Panc1 (cell line): ENCODE measurements around the gene OR5AU1.

Source experiments
- CTCF ChIP-seq: fragments of 450-650 bp; IDR thresholded peaks from 2 replicates; pipeline ENCODE4 v1.5.1; 2017; ENCODE audit warnings: mild to moderate bottlenecking
- POLR2AphosphoS5 ChIP-seq: IDR thresholded peaks from 2 replicates; pipeline ENCODE4 v1.6.1; 2012; ENCODE audit warnings: mild to moderate bottlenecking, low read depth, low read length, moderate library complexity
- REST ChIP-seq, 2 experiments: IDR thresholded peaks; 2 replicates each; pipeline ENCODE4 v1.6.1; 2011 to 2012; ENCODE audit warnings: low read depth in 2 of 2, control low read depth in 1 of 2, low read length in 1 of 2, mild to moderate bottlenecking in 1 of 2, moderate library complexity in 1 of 2; ENCODE audit not compliant: insufficient read depth in 1 of 2
- SIN3A ChIP-seq: IDR thresholded peaks from 2 replicates; pipeline ENCODE4 v1.6.1; 2012; ENCODE audit warnings: low read depth, mild to moderate bottlenecking, low read length, moderate library complexity, borderline replicate concordance; ENCODE audit not compliant: insufficient read depth

- TF ChIP-seq CTCF (no peak), REST (IDR thresholded peaks at IDR 0.05; ENCODE audit: insufficient read depth in 1 of 2, low read depth in 2 of 2, low read length in 1 of 2) (no peak), POLR2AphosphoS5 (no peak), SIN3A (no peak)
Observed at GRCh38 chr14:21133901-21134300, 22.0 kb downstream of the OR5AU1 start.
